GM23248 (cell line): Measurements from ENCODE around the gene SMCHD1.

Experiments used
- EZH2 ChIP-seq: fragments of 200-600 bp; sonication (generic); IDR thresholded peaks from 2 replicates; pipeline ENCODE4 v1.6.1; 2018; ENCODE audit warnings: antibody characterized with exemption, mild to moderate bottlenecking; ENCODE audit not compliant: insufficient read depth, poor library complexity, severe bottlenecking
- EZH2phosphoT487 ChIP-seq: fragments of 200-600 bp; sonication (generic); IDR thresholded peaks from 2 replicates; pipeline ENCODE4 v1.6.1; 2018; ENCODE audit warnings: antibody characterized with exemption, moderate library complexity, mild to moderate bottlenecking, low read depth; ENCODE audit not compliant: insufficient read depth

DNA sequence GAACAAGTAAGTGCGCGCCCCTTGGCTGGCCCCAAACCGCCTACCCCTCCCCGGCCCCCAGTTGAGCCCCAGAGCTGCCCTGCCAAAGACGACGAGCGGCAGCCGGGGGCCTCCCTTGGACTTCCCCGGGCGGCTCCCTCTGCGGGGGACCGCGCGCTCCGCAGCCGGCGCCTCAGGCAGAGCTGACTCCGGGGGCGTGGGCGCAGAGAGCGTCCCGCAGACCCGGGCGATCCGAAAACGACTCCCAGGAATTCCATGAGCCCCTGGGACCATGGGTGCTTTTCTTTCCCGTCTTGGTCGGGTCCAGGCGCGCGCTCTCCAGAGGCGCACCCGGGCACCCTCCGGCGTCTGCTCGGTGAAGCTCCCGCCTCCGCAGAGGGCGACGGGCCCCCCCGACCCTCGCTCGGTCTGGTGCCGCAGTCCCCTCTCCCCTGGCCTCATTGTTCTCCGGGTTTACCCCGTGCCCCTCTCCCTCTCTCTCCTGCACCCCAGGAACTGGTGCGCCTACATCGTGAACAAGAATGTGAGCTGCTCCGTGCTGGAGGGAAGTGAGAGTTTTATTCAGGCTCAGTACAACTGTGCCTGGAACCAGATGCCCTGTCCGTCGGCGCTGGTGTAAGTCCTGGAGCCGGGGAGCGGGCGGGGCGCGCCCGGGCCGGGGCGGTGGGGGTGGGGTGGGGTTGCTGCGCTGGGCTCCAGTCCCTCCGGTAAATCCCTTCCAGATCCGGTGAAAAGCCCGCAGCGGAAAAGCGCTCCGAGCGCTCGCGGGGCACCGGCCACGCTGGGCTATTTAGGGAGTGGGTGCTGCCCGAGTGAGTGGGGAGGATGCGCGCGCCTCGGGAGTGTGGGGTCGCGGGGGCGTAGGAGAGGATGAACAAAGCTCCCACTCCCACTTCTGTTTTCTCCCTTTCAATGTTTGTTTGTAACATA lies 192.1 kb downstream of the SMCHD1 start:
- no peak for TF ChIP-seq EZH2
- TF ChIP-seq EZH2phosphoT487: no peak
